Activated CD8-positive, alpha-beta T cell treated with anti-CD3 and anti-CD28 coated beads for 36 hours (primary cell): ENCODE data around the gene ZHX3. TPM values are rescaled to one million over a fixed set of nuclear protein-coding genes. Genes with fewer than 3 reads are reported as not detected.
"Not testable (repeated sequence)": the region's sequence is repeated elsewhere in the genome, so short reads cannot be mapped to it uniquely, and the experiment has no call there.

ENCODE experiments used
- ATAC-seq: fragments of 200-7000 bp; cut with Tn5 transposase; one replicate; pipeline ENCODE4 v1.10.0; 2021; ENCODE audit warnings: mild to moderate bottlenecking, moderate library complexity
- CTCF ChIA-PET: fragments of 350-600 bp; sonication (Branson Sonifier 250); formaldehyde crosslinking; loops from one replicate; lab custom pipeline; 2021; ENCODE audit warnings: antibody characterized with exemption; lab: Charles Lee
- POLR2A ChIA-PET: fragments of 350-600 bp; sonication (Branson Sonifier 250); formaldehyde crosslinking; loops from one replicate; lab custom pipeline; 2021; ENCODE audit warnings: antibody characterized with exemption; lab: Charles Lee
- DNase-seq: peaks from one replicate; pipeline ENCODE4 v3.0.0-alpha.2; 2020
- H3K27ac Mint-ChIP-seq: one replicate; pipeline ENCODE4 v1.8.0; 2021; ENCODE audit warnings: mild to moderate bottlenecking, mixed read lengths
- H3K27me3 Mint-ChIP-seq: one replicate; pipeline ENCODE4 v1.8.0; 2021; ENCODE audit warnings: mixed read lengths
- H3K36me3 Mint-ChIP-seq: one replicate; pipeline ENCODE4 v1.8.0; 2021; ENCODE audit warnings: low read depth, mixed read lengths
- H3K4me1 Mint-ChIP-seq: one replicate; pipeline ENCODE4 v1.8.0; 2021; ENCODE audit warnings: low read depth, mixed read lengths
- H3K4me3 Mint-ChIP-seq: one replicate; pipeline ENCODE4 v1.8.0; 2021; ENCODE audit warnings: mild to moderate bottlenecking, moderate library complexity, mixed read lengths
- H3K9me3 Mint-ChIP-seq: one replicate; pipeline ENCODE4 v1.8.0; 2021; ENCODE audit warnings: mixed read lengths
- CTCF ChIP-seq: fragments of 200-600 bp; IDR thresholded peaks from one replicate; pipeline ENCODE4 v1.8.0; 2022; ENCODE audit warnings: antibody characterized with exemption, mild to moderate bottlenecking
- intact Hi-C: fragments of 100-400 bp; cut with micrococcal nuclease; formaldehyde crosslinking; loops from one replicate; pipeline ENCODE4 v1.10.0; 2022
- total RNA-seq, 2 experiments: library from RNA; stranded (reverse); gene quantifications; one replicate each; pipeline ENCODE4 v1.2.3, GENCODE V29; 2021

The ZHX3 gene
- total RNA-seq, 2 experiments from 2014 or later, result 14.1 to 14.2 TPM

- no peak for TF ChIP-seq CTCF
- intact Hi-C loops, result no loop called here
- Mint-ChIP-seq H3K4me3 (peak overlapping the region; percentile 50), H3K27me3 (no peaks in the 10 kb centered on the region), H3K4me1 (peaks cover 31% of the 10 kb centered on the region), H3K36me3 (no peaks in the 10 kb centered on the region), H3K27ac (peak overlapping the region; percentile 61), H3K9me3 (no peaks in the 10 kb centered on the region)
- DNase-seq (no peak), ATAC-seq (no peak)
- POLR2A ChIA-PET, result interaction anchor here (0.7 to 1.8 kb wide), 2 partner anchors 11 to 162 kb away, joined by 3 to 7 read pairs; no protein-coding TSS in a partner anchor
- CTCF ChIA-PET, result interaction anchor here (0.8 to 1.0 kb wide), 2 partner anchors 21 to 223 kb away, joined by 3 to 5 read pairs; no protein-coding TSS in a partner anchor
These were observed 729 bp upstream of the ZHX3 start for GRCh38 chr20:41318271-41318649.

- Mint-ChIP-seq H3K27me3 (no peaks in the 10 kb centered on the region), H3K4me3 (peak overlapping the region; percentile 91), H3K9me3 (no peaks in the 10 kb centered on the region), H3K27ac (peak overlapping the region; percentile 87), H3K36me3 (peaks cover under 1% of the 10 kb centered on the region), H3K4me1 (peaks cover 31% of the 10 kb centered on the region)
- intact Hi-C loops, result no loop called here
- DNase-seq (peak; percentile 85), ATAC-seq (peak; percentile 64)
- POLR2A ChIA-PET, result interaction anchor here (0.6 to 1.8 kb wide), 6 partner anchors 13 to 376 kb away, joined by 3 to 7 read pairs (median 4); no protein-coding TSS in a partner anchor
- TF ChIP-seq CTCF, result no peak
- CTCF ChIA-PET, result interaction anchor here (0.7 to 0.8 kb wide), 2 partner anchors 23 to 24 kb away, joined by 3 read pairs; partner anchors contain the start of gene LPIN3
These were observed 657 bp downstream of the ZHX3 start for GRCh38 chr20:41316602-41317545.

- Mint-ChIP-seq H3K4me1 (peaks cover 31% of the 10 kb centered on the region), H3K27me3 (no peaks in the 10 kb centered on the region), H3K27ac (no peak overlapping the region), H3K4me3 (peak overlapping the region; percentile 91), H3K36me3 (peaks cover 3% of the 10 kb centered on the region), H3K9me3 (no peaks in the 10 kb centered on the region)
- CTCF ChIA-PET, result interaction anchor here (0.7 to 0.8 kb wide), 2 partner anchors 24 to 25 kb away, joined by 3 read pairs; partner anchors contain the start of gene LPIN3
- DNase-seq (no peak), ATAC-seq (no peak)
- POLR2A ChIA-PET, result interaction anchor here (0.6 to 1.1 kb wide), 4 partner anchors 13 to 124 kb away, joined by 3 to 4 read pairs (median 3); no protein-coding TSS in a partner anchor
- intact Hi-C loops, result no loop called here
- TF ChIP-seq CTCF, result no peak
These were observed 1.5 kb downstream of the ZHX3 start for GRCh38 chr20:41316051-41316450.

GRCh38 chr20:41314386-41314785 is 3.1 kb downstream of the ZHX3 start:
- POLR2A ChIA-PET, result interaction anchor here (0.7 kb wide), 1 partner anchor 91 kb away, joined by 3 read pairs; no protein-coding TSS in a partner anchor
- no peak for TF ChIP-seq CTCF
- peaks cover 32% of the 10 kb centered on the region for H3K4me1 Mint-ChIP-seq
- no peak for DNase-seq
- intact Hi-C loops, result no loop called here
- CTCF ChIA-PET, result interaction anchor here (0.7 to 1.6 kb wide), 3 partner anchors 97 to 324 kb away, joined by 3 to 4 read pairs (median 3); no protein-coding TSS in a partner anchor
- no peaks in the 10 kb centered on the region for H3K9me3 Mint-ChIP-seq
- H3K27me3 Mint-ChIP-seq, result no peaks in the 10 kb centered on the region
- no peak overlapping the region for H3K4me3 Mint-ChIP-seq
- H3K36me3 Mint-ChIP-seq, result peaks cover 8% of the 10 kb centered on the region
- ATAC-seq, result no peak
- H3K27ac Mint-ChIP-seq, result no peak overlapping the region

- CTCF ChIA-PET, result interaction anchor here (1.7 kb wide), 1 partner anchor 28 kb away, joined by 5 read pairs; no protein-coding TSS in a partner anchor
- ATAC-seq, POLR2A ChIA-PET, H3K27ac Mint-ChIP-seq, DNase-seq, H3K36me3 Mint-ChIP-seq, H3K4me3 Mint-ChIP-seq, intact Hi-C loops, H3K27me3 Mint-ChIP-seq, H3K9me3 Mint-ChIP-seq: not testable (repeated sequence)
- H3K4me1 Mint-ChIP-seq, result peaks cover 32% of the 10 kb centered on the region
These were observed 5.5 kb downstream of the ZHX3 start for GRCh38 chr20:41312009-41312408.
